Heart left ventricle (tissue), 13 donors: ENCODE measurements around the gene RAD51B.

Experiments
- CTCF ChIP-seq, 12 donors: fragments of 200-600 bp; sonication (generic) in 4 of 12; IDR thresholded peaks; one replicate each; pipeline versions ENCODE4 v1.5.0 to v1.8.0; 2018 to 2022; ENCODE audit warnings: antibody characterized with exemption in 12 of 12, mild to moderate bottlenecking in 5 of 12
- POLR2A ChIP-seq, 2 donors: fragments of 450-650 bp; IDR thresholded peaks; one replicate each; pipeline ENCODE4 v1.6.1; 2017; ENCODE audit warnings: antibody characterized with exemption in 2 of 2, mild to moderate bottlenecking in 2 of 2, moderate library complexity in 2 of 2
- donor health status: ischemic (EF 13 %, LVEDD 7.1; RV severe dilation, severe dysfunction).
- donor health status: DM: no; HTN: yes; CAD: no.
- donor health status: DM: no; HTN: no; CAD: no.
- donor health status: ischemic (EF 25% LVEDD 6.9; RV normal size, moderate dysfunction).
- donor health status: ischemic (EF 25% LVEDD 5.7; RV mildly dilated, moderate dysfunction).
- donor health status: ischemic (EF 35%, LVEDD 5.7; RV mildly dilated, moderate dysfunction).
- donor health status: nonischemic (EF 11% LVEDD 7.7; RV severe dilation, severe dysfunction).
- donor health status: DM: yes; HTN: yes; CAD: no.
- donor health status: PGD.
- donor health status: ischemic (EF 29% LVEDD 5.4; RV normal size, mild dysfunction).
- donor health status: nonischemic (EF 23%, LVEDD 6.1; RV moderate dilation, normal function).

DNA sequence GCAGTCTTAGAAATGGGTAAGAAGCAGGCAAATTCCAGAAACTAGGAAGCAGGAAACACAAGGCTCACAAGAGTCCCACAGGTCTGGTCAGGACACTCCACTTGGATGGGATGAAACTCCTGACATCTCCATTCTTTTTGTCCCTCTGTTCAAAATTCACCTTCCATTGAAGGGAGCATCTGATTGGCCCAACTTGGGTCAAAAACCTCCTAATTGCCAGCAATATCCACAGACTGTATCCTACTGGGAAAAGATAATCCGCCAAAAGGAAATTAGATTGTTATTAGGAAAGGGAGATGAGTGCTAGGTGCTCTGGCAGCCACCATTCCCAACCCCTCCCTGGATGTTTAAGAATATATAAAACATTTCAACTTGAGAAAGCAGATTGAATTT is 716.4 kb downstream of the RAD51B start:
- TF ChIP-seq CTCF (IDR thresholded peaks at IDR 0.05), result no peak
- TF ChIP-seq POLR2A (IDR thresholded peaks at IDR 0.05), result no peak
